HepG2 (cell line): Measurements from ENCODE around the gene ALOXE3. TPM values are rescaled to one million over a fixed set of nuclear protein-coding genes. Genes with fewer than 3 reads are reported as not detected.

Experiments
- ASH2L ChIP-seq: fragments of 300-600, 200-600 bp; sonication (generic); IDR thresholded peaks from 2 replicates; pipeline ENCODE4 v1.7.0; 2017; ENCODE audit warnings: low read depth, mild to moderate bottlenecking, moderate library complexity, mixed read lengths, low read length; ENCODE audit not compliant: insufficient read length
- BCL6 ChIP-seq: IDR thresholded peaks from 2 replicates; pipeline ENCODE4 v1.6.1; 2016; ENCODE audit warnings: missing genetic modification reagents, missing compliant biosample characterization
- BRCA1 ChIP-seq: sonication (generic); formaldehyde crosslinking; IDR thresholded peaks from 2 replicates; pipeline ENCODE4 v1.4.0; 2020; ENCODE audit warnings: missing genetic modification reagents
- CCDC6 ChIP-seq: sonication (generic); formaldehyde crosslinking; IDR thresholded peaks from 2 replicates; pipeline ENCODE4 v1.8.1; 2022; ENCODE audit warnings: mild to moderate bottlenecking, missing genetic modification reagents, moderate library complexity
- CTCF ChIP-seq: sonication (generic); formaldehyde crosslinking; IDR thresholded peaks from 2 replicates; pipeline ENCODE4 v1.5.0; 2020; ENCODE audit warnings: mild to moderate bottlenecking, missing genetic modification reagents, moderate library complexity
- DNMT3B ChIP-seq: conservative IDR thresholded peaks from 2 replicates; pipeline ENCODE4 v1.6.1; 2016; ENCODE audit warnings: missing biosample characterization, control low read depth
- DR1 ChIP-seq: sonication (generic); formaldehyde crosslinking; IDR thresholded peaks from 2 replicates; pipeline ENCODE4 v1.8.0; 2021; ENCODE audit warnings: mild to moderate bottlenecking, missing genetic modification reagents, inconsistent platforms
- HNRNPH1 ChIP-seq: fragments of 200-400 bp; formaldehyde crosslinking; optimal IDR thresholded peaks from 2 replicates; pipeline ENCODE3; 2017; ENCODE audit warnings: mild to moderate bottlenecking, low read depth, low read length
- KDM6A ChIP-seq: IDR thresholded peaks from 2 replicates; pipeline ENCODE4 v1.6.1; 2016; ENCODE audit warnings: low read depth
- KLF11 ChIP-seq: IDR thresholded peaks from 2 replicates; pipeline ENCODE4 v1.6.1; 2016; ENCODE audit warnings: missing compliant biosample characterization
- MAZ ChIP-seq, 2 experiments: sonication (generic) in 1 of 2; formaldehyde crosslinking in 1 of 2; IDR thresholded peaks; 2 replicates each; pipeline versions ENCODE4 v1.5.0 to v1.6.1; 2012 to 2020; ENCODE audit warnings: low read depth in 2 of 2, mild to moderate bottlenecking in 2 of 2, borderline replicate concordance in 1 of 2, improper control_type of control experiment in 1 of 2, low read length in 1 of 2, missing genetic modification reagents in 1 of 2, moderate library complexity in 1 of 2
- NFKB2 ChIP-seq: sonication (generic); formaldehyde crosslinking; IDR thresholded peaks from 2 replicates; pipeline ENCODE4 v1.4.0; 2020; ENCODE audit warnings: missing genetic modification reagents, borderline replicate concordance
- NR2C2 ChIP-seq: sonication (generic); formaldehyde crosslinking; IDR thresholded peaks from 2 replicates; pipeline ENCODE4 v1.4.0; 2020; ENCODE audit warnings: missing genetic modification reagents, mild to moderate bottlenecking, moderate library complexity, borderline replicate concordance
- RARA ChIP-seq: IDR thresholded peaks from 2 replicates; pipeline ENCODE4 v1.6.1; 2016; ENCODE audit warnings: missing genetic modification reagents, missing compliant biosample characterization
- SMYD3 ChIP-seq: sonication (generic); formaldehyde crosslinking; IDR thresholded peaks from 2 replicates; pipeline ENCODE4 v1.8.1; 2023; ENCODE audit warnings: mild to moderate bottlenecking, missing genetic modification reagents
- U2AF1 ChIP-seq: fragments of 200-400 bp; formaldehyde crosslinking; optimal IDR thresholded peaks from 2 replicates; pipeline ENCODE3; 2017; ENCODE audit warnings: mild to moderate bottlenecking, low read depth, low read length
- ZBTB37 ChIP-seq: sonication (generic); formaldehyde crosslinking; IDR thresholded peaks from 2 replicates; pipeline ENCODE4 v1.4.0; 2020; ENCODE audit warnings: mild to moderate bottlenecking, missing genetic modification reagents
- ZNF501 ChIP-seq: sonication (generic); formaldehyde crosslinking; IDR thresholded peaks from 2 replicates; pipeline ENCODE4 v1.5.1; 2020; ENCODE audit warnings: mild to moderate bottlenecking, moderate library complexity, missing genetic modification reagents
- ZNF644 ChIP-seq: IDR thresholded peaks from 2 replicates; pipeline ENCODE4 v1.6.1; 2016; ENCODE audit warnings: low read depth
- polyA plus RNA-seq, 8 experiments: library from polyadenylated mRNA; depleted of rRNA in 3 of 8; stranded (reverse) in 7 of 8; unstranded in 1 of 8; fragments of >200 nt; fragmentation: Illumina TruSeq in 4 of 8; extraction: Trizol in 4 of 8; gene quantifications; 2 replicates each; pipeline versions ENCODE4 v1.2.1 to v1.2.3, GENCODE V29; 2011 to 2016; ENCODE audit warnings: low read depth in 4 of 8, missing spikeins in 1 of 8, mixed read lengths in 1 of 8; ENCODE audit not compliant: insufficient read depth in 1 of 8
- total RNA-seq, 5 experiments: library from RNA; depleted of rRNA; stranded (reverse); fragments of >200 nt; fragmentation: Illumina TruSeq; extraction: Trizol; gene quantifications; 2 replicates each; pipeline ENCODE4 v1.2.3, GENCODE V29; 2016; ENCODE audit warnings: low read depth in 1 of 5
- TF ChIP-seq, protein P1 (sequence below): IDR thresholded peaks from 2 replicates; pipeline ENCODE4 v1.6.1; 2016; ENCODE audit warnings: mild to moderate bottlenecking, missing biosample characterization, missing genetic modification reagents
- TF ChIP-seq, protein P2 (sequence below): sonication (generic); formaldehyde crosslinking; IDR thresholded peaks from 2 replicates; pipeline ENCODE4 v1.4.0; 2020; ENCODE audit warnings: missing genetic modification reagents, borderline replicate concordance

Gene ALOXE3
- total and polyA plus RNA-seq, 2 of the 13 experiments (the other 11 are each of a cell fraction or from before 2014, with no cell fraction given) = 0.07 TPM; not detected in 1

GRCh38 chr17:8120520-8121406 lies 2.4 kb upstream of the ALOXE3 start (continued):
- TF ChIP-seq NFKB2 (CRISPR knock-in tag) (peak; percentile 63; the same call in 1 of the 2 replicates), BRCA1 (CRISPR knock-in tag) (no peak), BCL6 (CRISPR knock-in tag) (peak; percentile 27; the same call in 1 of the 2 replicates), SMYD3 (no peak), ZNF644 (CRISPR knock-in tag) (no peak), KLF11 (CRISPR knock-in tag) (0 out of 2 replicates have a peak, but pooled peaks have one; percentile 1), ZNF501 (CRISPR knock-in tag) (0 out of 2 replicates have a peak, but pooled peaks have one; percentile 21), CCDC6 (CRISPR knock-in tag) (0 out of 2 replicates have a peak, but pooled peaks have one; percentile 8), U2AF1 (no peak), MAZ (IDR thresholded peaks at IDR 0.05; ENCODE audit: borderline replicate concordance, low read depth, low read length) (peak; percentile 19; the same call in 1 of the 2 replicates), MAZ (CRISPR knock-in tag; IDR thresholded peaks at IDR 0.05; ENCODE audit: low read depth) (no peak), ASH2L (peak; percentile 67), RARA (CRISPR knock-in tag) (no peak), DR1 (CRISPR knock-in tag) (peak; percentile 14; the same call in 1 of the 2 replicates), ZBTB37 (CRISPR knock-in tag) (no peak), HNRNPH1 (no peak), DNMT3B (CRISPR knock-in tag) (0 out of 2 replicates have a peak, but pooled peaks have one; percentile 61), KDM6A (CRISPR knock-in tag) (no peak), CTCF (peak; percentile 11; the same call in 1 of the 2 replicates), NR2C2 (CRISPR knock-in tag) (no peak; the same call in 1 of the 2 replicates)
- TF ChIP-seq, protein P1, sequence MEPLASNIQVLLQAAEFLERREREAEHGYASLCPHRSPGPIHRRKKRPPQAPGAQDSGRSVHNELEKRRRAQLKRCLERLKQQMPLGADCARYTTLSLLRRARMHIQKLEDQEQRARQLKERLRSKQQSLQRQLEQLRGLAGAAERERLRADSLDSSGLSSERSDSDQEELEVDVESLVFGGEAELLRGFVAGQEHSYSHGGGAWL (CRISPR knock-in tag) = 0 out of 2 replicates have a peak, but pooled peaks have one; percentile 36
- TF ChIP-seq, protein P2, sequence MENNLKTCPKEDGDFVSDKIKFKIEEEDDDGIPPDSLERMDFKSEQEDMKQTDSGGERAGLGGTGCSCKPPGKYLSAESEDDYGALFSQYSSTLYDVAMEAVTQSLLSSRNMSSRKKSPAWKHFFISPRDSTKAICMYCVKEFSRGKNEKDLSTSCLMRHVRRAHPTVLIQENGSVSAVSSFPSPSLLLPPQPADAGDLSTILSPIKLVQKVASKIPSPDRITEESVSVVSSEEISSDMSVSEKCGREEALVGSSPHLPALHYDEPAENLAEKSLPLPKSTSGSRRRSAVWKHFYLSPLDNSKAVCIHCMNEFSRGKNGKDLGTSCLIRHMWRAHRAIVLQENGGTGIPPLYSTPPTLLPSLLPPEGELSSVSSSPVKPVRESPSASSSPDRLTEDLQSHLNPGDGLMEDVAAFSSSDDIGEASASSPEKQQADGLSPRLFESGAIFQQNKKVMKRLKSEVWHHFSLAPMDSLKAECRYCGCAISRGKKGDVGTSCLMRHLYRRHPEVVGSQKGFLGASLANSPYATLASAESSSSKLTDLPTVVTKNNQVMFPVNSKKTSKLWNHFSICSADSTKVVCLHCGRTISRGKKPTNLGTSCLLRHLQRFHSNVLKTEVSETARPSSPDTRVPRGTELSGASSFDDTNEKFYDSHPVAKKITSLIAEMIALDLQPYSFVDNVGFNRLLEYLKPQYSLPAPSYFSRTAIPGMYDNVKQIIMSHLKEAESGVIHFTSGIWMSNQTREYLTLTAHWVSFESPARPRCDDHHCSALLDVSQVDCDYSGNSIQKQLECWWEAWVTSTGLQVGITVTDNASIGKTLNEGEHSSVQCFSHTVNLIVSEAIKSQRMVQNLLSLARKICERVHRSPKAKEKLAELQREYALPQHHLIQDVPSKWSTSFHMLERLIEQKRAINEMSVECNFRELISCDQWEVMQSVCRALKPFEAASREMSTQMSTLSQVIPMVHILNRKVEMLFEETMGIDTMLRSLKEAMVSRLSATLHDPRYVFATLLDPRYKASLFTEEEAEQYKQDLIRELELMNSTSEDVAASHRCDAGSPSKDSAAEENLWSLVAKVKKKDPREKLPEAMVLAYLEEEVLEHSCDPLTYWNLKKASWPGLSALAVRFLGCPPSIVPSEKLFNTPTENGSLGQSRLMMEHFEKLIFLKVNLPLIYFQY (CRISPR knock-in tag) = 0 out of 2 replicates have a peak, but pooled peaks have one; percentile 22
